HepG2 (cell line): ENCODE measurements around the gene ZNF8. TPM values are rescaled to one million over a fixed set of nuclear protein-coding genes. Genes with fewer than 3 reads are reported as not detected.

Experiments
- AHR ChIP-seq: IDR thresholded peaks from 2 replicates; pipeline ENCODE4 v1.6.1; 2018; ENCODE audit warnings: missing genetic modification reagents, missing compliant biosample characterization
- CEBPB ChIP-seq: IDR thresholded peaks from 2 replicates; pipeline ENCODE4 v1.6.1; 2011; ENCODE audit warnings: low read depth, low read length, improper control_type of control experiment, borderline replicate concordance
- EEA1 ChIP-seq: sonication (generic); formaldehyde crosslinking; IDR thresholded peaks from 2 replicates; pipeline ENCODE4 v1.5.1; 2020; ENCODE audit warnings: mild to moderate bottlenecking, missing genetic modification reagents, borderline replicate concordance
- FOXC1 ChIP-seq: sonication (generic); formaldehyde crosslinking; IDR thresholded peaks from 2 replicates; pipeline ENCODE4 v1.8.0; 2022; ENCODE audit warnings: mild to moderate bottlenecking, missing genetic modification reagents, borderline replicate concordance
- GLI4 ChIP-seq: sonication (generic); formaldehyde crosslinking; IDR thresholded peaks from 2 replicates; pipeline ENCODE4 v1.5.1; 2020; ENCODE audit warnings: missing genetic modification reagents, mild to moderate bottlenecking, moderate library complexity, borderline replicate concordance
- HDAC2 ChIP-seq: sonication (generic); formaldehyde crosslinking; IDR thresholded peaks from 2 replicates; pipeline ENCODE4 v1.4.0; 2020; ENCODE audit warnings: missing genetic modification reagents
- HIVEP1 ChIP-seq: sonication (generic); formaldehyde crosslinking; IDR thresholded peaks from 2 replicates; pipeline ENCODE4 v1.4.0; 2020; ENCODE audit warnings: mild to moderate bottlenecking, missing genetic modification reagents
- JDP2 ChIP-seq: sonication (generic); formaldehyde crosslinking; IDR thresholded peaks from 2 replicates; pipeline ENCODE4 v1.8.1; 2022; ENCODE audit warnings: missing genetic modification reagents, borderline replicate concordance
- KDM6A ChIP-seq: IDR thresholded peaks from 2 replicates; pipeline ENCODE4 v1.6.1; 2016; ENCODE audit warnings: low read depth
- MAFK ChIP-seq, 2 experiments: IDR thresholded peaks in 1 of 2; conservative IDR thresholded peaks in 1 of 2; 2 replicates each; pipeline ENCODE4 v1.6.1; 2011; ENCODE audit warnings: improper control_type of control experiment in 2 of 2, low read length in 2 of 2
- MIER2 ChIP-seq: IDR thresholded peaks from 2 replicates; pipeline ENCODE4 v1.6.1; 2016; ENCODE audit warnings: missing biosample characterization, missing genetic modification reagents
- NR2C2 ChIP-seq: sonication (generic); formaldehyde crosslinking; IDR thresholded peaks from 2 replicates; pipeline ENCODE4 v1.4.0; 2020; ENCODE audit warnings: missing genetic modification reagents, mild to moderate bottlenecking, moderate library complexity, borderline replicate concordance
- PHF20 ChIP-seq: sonication (generic); formaldehyde crosslinking; IDR thresholded peaks from 2 replicates; pipeline ENCODE4 v1.5.0; 2020; ENCODE audit warnings: mild to moderate bottlenecking, missing genetic modification reagents
- POGZ ChIP-seq: sonication (generic); formaldehyde crosslinking; IDR thresholded peaks from 2 replicates; pipeline ENCODE4 v1.4.0; 2020; ENCODE audit warnings: mild to moderate bottlenecking, missing genetic modification reagents
- SKI ChIP-seq: fragments of 450-650 bp; IDR thresholded peaks from one replicate; pipeline ENCODE4 v1.6.1; 2018; ENCODE audit warnings: mild to moderate bottlenecking; ENCODE audit not compliant: partially characterized antibody
- SMYD3 ChIP-seq: sonication (generic); formaldehyde crosslinking; IDR thresholded peaks from 2 replicates; pipeline ENCODE4 v1.8.1; 2023; ENCODE audit warnings: mild to moderate bottlenecking, missing genetic modification reagents
- SUZ12 ChIP-seq: fragments of 150-350 bp; IDR thresholded peaks from 2 replicates; pipeline ENCODE4 v1.6.1; 2014; ENCODE audit warnings: low read depth, low read length
- TBX2 ChIP-seq: sonication (generic); formaldehyde crosslinking; IDR thresholded peaks from 2 replicates; pipeline ENCODE4 v1.5.0; 2020; ENCODE audit warnings: missing genetic modification reagents, mild to moderate bottlenecking, borderline replicate concordance
- ZNF354B ChIP-seq: sonication (generic); formaldehyde crosslinking; IDR thresholded peaks from 2 replicates; pipeline ENCODE4 v1.8.0; 2022; ENCODE audit warnings: mild to moderate bottlenecking, missing genetic modification reagents
- ZNF724P ChIP-seq: sonication (generic); formaldehyde crosslinking; IDR thresholded peaks from 2 replicates; pipeline ENCODE4 v1.8.0; 2022; ENCODE audit warnings: missing genetic modification reagents, borderline replicate concordance
- ZNF841 ChIP-seq: sonication (generic); formaldehyde crosslinking; IDR thresholded peaks from 2 replicates; pipeline ENCODE4 v1.8.1; 2023; ENCODE audit warnings: missing genetic modification reagents, borderline replicate concordance
- polyA plus RNA-seq, 8 experiments: library from polyadenylated mRNA; depleted of rRNA in 3 of 8; stranded (reverse) in 7 of 8; unstranded in 1 of 8; fragments of >200 nt; fragmentation: Illumina TruSeq in 4 of 8; extraction: Trizol in 4 of 8; gene quantifications; 2 replicates each; pipeline versions ENCODE4 v1.2.1 to v1.2.3, GENCODE V29; 2011 to 2016; ENCODE audit warnings: low read depth in 4 of 8, missing spikeins in 1 of 8, mixed read lengths in 1 of 8; ENCODE audit not compliant: insufficient read depth in 1 of 8
- total RNA-seq, 5 experiments: library from RNA; depleted of rRNA; stranded (reverse); fragments of >200 nt; fragmentation: Illumina TruSeq; extraction: Trizol; gene quantifications; 2 replicates each; pipeline ENCODE4 v1.2.3, GENCODE V29; 2016; ENCODE audit warnings: low read depth in 1 of 5
- TF ChIP-seq, protein P1 (sequence below): sonication (generic); formaldehyde crosslinking; IDR thresholded peaks from 2 replicates; pipeline ENCODE4 v1.4.0; 2020; ENCODE audit warnings: missing genetic modification reagents, borderline replicate concordance
- TF ChIP-seq, protein P2 (sequence below): sonication (generic); formaldehyde crosslinking; IDR thresholded peaks from 2 replicates; pipeline ENCODE4 v1.4.0; 2020; ENCODE audit warnings: missing genetic modification reagents, borderline replicate concordance
- TF ChIP-seq, protein P3 (sequence below): sonication (generic); formaldehyde crosslinking; IDR thresholded peaks from 2 replicates; pipeline ENCODE4 v1.8.1; 2022; ENCODE audit warnings: mild to moderate bottlenecking, missing genetic modification reagents

Gene ZNF8
- total and polyA plus RNA-seq, 2 of the 13 experiments (the other 11 are each of a cell fraction or from before 2014, with no cell fraction given), result 3.1 to 3.3 TPM

DNA sequence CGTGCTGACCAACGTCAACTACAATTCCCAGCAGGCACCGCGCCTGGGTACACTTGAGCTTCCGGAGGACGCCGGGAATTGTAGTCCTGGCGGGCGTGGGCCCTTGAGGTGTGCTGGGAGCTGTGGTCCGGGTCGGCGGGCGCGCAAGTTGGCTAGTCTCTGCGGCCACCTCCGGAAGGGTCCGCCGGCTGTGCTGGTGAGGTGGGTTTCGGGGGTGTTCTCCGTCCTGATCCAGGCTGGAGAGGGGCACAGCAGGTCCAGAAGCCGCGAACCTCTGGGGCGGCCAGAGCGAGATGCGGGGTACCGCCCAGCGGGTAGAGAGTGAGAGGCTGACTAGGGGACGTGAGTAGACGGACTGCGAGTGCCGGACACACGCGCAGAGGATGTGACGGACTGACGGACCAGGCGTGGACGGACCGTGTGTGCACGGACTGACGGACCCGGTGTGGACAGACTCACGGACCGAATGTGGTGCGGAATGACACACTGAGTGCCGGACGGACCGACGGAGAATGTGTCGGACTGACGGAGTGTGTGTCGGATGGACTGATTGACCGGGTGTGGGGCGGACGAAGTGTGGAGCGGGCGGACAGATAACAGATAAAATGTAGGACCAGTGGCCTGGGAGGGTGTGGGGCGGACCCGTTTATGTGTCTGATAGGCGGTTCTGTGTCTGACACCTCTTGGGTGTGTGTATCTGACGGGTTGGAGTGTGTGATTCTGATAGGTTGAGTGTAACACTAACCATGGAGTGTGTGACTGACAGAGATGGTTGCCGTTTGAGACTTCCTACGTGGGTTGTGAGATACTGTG, 48.4 kb downstream of the ZNF8 start, which contains the start of gene ZSCAN22 (continued):
- no peak for TF ChIP-seq ZNF354B (CRISPR knock-in tag)
- peak; percentile 21 for TF ChIP-seq SKI
- TF ChIP-seq TBX2, result peak; percentile 80
- no peak for TF ChIP-seq JDP2 (CRISPR knock-in tag)
- no peak; the same call in 1 of the 2 replicates for TF ChIP-seq ZNF841
- peak; percentile 42 for TF ChIP-seq POGZ (CRISPR knock-in tag)
- TF ChIP-seq AHR (CRISPR knock-in tag), result no peak
- TF ChIP-seq ZNF724P, result no peak
- TF ChIP-seq MIER2 (CRISPR knock-in tag), result 0 out of 2 replicates have a peak, but pooled peaks have one; percentile 21
- TF ChIP-seq CEBPB, result no peak
- peak; percentile 71; the same call in 1 of the 2 replicates for TF ChIP-seq HIVEP1 (CRISPR knock-in tag)
- TF ChIP-seq FOXC1, result peak; percentile 64; the same call in 1 of the 2 replicates
- TF ChIP-seq, protein P1, sequence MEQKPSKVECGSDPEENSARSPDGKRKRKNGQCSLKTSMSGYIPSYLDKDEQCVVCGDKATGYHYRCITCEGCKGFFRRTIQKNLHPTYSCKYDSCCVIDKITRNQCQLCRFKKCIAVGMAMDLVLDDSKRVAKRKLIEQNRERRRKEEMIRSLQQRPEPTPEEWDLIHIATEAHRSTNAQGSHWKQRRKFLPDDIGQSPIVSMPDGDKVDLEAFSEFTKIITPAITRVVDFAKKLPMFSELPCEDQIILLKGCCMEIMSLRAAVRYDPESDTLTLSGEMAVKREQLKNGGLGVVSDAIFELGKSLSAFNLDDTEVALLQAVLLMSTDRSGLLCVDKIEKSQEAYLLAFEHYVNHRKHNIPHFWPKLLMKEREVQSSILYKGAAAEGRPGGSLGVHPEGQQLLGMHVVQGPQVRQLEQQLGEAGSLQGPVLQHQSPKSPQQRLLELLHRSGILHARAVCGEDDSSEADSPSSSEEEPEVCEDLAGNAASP (CRISPR knock-in tag), result peak; percentile 42; the same call in 1 of the 2 replicates
- TF ChIP-seq PHF20, result peak; percentile 94
- TF ChIP-seq MAFK (conservative IDR thresholded peaks at IDR 0.05 in 1 of 2, IDR thresholded peaks at IDR 0.05 in 1 of 2; ENCODE audit: low read length in 2 of 2), result no peak
- no peak for TF ChIP-seq KDM6A
- no peak for TF ChIP-seq EEA1 (CRISPR knock-in tag)
- no peak; the same call in 1 of the 2 replicates for TF ChIP-seq SMYD3
- TF ChIP-seq SUZ12, result peak; percentile 97
- TF ChIP-seq NR2C2 (CRISPR knock-in tag), result peak; percentile 94
- TF ChIP-seq, protein P2, sequence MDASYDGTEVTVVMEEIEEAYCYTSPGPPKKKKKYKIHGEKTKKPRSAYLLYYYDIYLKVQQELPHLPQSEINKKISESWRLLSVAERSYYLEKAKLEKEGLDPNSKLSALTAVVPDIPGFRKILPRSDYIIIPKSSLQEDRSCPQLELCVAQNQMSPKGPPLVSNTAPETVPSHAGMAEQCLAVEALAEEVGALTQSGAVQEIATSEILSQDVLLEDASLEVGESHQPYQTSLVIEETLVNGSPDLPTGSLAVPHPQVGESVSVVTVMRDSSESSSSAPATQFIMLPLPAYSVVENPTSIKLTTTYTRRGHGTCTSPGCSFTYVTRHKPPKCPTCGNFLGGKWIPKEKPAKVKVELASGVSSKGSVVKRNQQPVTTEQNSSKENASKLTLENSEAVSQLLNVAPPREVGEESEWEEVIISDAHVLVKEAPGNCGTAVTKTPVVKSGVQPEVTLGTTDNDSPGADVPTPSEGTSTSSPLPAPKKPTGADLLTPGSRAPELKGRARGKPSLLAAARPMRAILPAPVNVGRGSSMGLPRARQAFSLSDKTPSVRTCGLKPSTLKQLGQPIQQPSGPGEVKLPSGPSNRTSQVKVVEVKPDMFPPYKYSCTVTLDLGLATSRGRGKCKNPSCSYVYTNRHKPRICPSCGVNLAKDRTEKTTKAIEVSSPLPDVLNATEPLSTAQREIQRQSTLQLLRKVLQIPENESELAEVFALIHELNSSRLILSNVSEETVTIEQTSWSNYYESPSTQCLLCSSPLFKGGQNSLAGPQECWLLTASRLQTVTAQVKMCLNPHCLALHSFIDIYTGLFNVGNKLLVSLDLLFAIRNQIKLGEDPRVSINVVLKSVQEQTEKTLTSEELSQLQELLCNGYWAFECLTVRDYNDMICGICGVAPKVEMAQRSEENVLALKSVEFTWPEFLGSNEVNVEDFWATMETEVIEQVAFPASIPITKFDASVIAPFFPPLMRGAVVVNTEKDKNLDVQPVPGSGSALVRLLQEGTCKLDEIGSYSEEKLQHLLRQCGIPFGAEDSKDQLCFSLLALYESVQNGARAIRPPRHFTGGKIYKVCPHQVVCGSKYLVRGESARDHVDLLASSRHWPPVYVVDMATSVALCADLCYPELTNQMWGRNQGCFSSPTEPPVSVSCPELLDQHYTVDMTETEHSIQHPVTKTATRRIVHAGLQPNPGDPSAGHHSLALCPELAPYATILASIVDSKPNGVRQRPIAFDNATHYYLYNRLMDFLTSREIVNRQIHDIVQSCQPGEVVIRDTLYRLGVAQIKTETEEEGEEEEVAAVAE (CRISPR knock-in tag), result peak; percentile 92
- TF ChIP-seq, protein P3, sequence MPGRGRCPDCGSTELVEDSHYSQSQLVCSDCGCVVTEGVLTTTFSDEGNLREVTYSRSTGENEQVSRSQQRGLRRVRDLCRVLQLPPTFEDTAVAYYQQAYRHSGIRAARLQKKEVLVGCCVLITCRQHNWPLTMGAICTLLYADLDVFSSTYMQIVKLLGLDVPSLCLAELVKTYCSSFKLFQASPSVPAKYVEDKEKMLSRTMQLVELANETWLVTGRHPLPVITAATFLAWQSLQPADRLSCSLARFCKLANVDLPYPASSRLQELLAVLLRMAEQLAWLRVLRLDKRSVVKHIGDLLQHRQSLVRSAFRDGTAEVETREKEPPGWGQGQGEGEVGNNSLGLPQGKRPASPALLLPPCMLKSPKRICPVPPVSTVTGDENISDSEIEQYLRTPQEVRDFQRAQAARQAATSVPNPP, result no peak
- no peak for TF ChIP-seq GLI4 (CRISPR knock-in tag)
- TF ChIP-seq HDAC2 (CRISPR knock-in tag), result peak; percentile 80
